GM19468 (cell line): Measurements from ENCODE around the gene SLC39A8.

Source experiments
- ATAC-seq: cut with Tn5 transposase; IDR thresholded peaks from one replicate; pipeline ENCODE4 v1.9.1; 2021; ENCODE audit warnings: mild to moderate bottlenecking, moderate library complexity, moderate number of reproducible peaks; ENCODE audit not compliant: unreplicated experiment; ENCODE audit errors: extremely low read depth

SLC39A8 gene

DNA sequence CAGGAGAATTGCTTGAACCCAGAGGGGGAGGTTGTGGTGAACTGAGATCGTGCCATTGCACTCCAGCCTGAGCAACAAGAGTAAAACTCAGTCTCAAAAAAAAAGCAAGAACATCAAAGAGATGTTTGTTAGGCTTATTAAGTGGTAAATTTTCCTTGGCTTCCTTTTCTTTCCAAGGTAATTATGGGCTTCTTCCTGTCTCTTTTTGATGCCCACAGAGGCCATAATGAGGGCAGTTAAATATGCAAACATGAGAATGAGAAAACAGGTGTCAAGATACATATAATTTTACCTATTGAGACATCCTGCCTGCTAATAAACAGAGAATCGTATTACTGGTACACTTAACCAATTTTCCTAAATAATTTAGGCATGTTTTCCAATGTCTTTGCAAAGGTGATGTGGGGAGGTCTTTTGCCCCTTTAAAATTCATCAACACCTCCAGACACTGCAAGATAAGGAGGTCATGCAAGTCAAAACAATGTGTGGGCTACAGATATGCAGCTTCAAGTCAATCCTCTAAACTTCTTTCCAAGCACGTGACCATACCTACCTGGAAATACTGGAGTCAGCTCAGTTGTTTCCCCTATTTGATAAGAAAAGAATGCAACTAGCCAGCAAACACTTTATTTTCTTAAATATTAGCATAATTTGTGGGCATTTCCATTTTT is 2.7 kb downstream of the SLC39A8 start:
- no peak for ATAC-seq

DNA sequence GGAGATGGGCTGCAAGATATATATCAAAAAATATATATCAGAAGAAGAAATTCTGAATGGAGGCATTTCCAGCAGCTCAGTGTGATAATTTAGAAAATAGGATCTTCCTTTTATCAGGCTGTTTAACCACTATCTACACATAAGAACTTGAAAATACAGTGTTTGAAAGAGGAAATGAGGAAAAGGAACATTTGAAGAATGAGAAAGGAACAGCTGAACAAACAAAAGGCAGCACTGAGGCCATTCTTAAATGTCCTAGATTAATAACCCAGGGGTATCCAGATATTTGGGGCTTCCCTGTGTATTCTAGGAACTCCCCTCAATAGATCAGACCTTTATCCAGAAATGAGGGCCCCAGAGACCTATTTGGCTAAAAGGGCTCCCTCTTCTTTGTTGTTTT is 4.1 kb downstream of the SLC39A8 start:
- ATAC-seq = no peak

DNA sequence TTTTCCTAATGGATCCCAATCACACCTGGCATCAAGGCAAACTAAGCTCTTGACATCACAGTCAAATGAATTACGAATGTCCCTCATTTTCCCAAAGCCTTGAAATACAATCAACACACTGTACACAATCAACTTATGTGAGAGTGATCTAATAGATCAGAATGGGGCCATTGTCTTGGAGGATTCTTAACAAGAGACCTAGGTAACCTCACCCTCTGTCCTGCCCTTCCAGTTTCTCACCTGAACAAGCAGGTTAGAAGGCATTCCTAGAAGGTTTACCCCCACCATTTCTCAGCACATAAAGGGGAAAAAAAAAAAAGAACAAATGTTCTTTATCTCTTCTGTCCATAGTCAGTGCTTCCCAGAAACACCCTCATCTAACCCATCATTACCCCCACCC is 6.3 kb downstream of the SLC39A8 start:
- ATAC-seq = no peak

DNA sequence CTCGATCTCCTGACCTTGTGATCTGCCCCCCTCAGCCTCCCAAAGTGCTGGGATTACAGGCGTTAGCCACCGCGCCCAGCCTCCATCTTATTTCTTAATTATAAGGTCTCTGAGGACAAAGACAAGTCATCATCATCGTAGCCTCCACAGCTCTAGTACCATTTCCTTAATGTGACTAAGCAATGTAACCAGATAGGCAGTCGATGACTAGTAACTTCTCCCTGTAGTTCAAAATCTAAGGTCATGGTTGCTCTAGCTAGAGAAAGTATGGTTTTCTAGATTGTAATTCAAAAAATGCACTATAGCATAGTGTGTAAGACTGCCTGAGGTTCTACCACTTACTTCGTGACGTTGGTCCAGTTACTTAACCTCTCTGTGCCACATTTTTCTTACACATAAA is 6.9 kb downstream of the SLC39A8 start:
- no peak for ATAC-seq

DNA sequence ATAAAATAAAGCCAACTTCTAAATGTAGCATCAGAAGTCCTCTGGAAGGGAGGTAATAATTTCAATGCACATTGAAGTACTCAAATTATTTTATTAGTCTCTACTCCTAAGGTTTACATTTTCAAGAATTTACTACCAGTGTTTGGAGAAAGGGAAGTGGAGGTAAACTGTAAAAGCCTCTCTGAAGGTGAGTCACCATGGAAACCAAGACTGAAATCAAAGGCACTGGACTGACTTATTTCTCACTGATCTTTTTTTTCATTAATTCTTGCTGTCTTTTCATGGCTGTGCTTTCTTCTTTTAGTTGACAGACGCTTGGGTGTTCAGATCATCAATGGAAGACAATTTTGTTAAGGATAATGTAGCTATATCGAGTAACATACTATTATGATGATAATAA is 9.7 kb downstream of the SLC39A8 start:
- ATAC-seq = no peak

DNA sequence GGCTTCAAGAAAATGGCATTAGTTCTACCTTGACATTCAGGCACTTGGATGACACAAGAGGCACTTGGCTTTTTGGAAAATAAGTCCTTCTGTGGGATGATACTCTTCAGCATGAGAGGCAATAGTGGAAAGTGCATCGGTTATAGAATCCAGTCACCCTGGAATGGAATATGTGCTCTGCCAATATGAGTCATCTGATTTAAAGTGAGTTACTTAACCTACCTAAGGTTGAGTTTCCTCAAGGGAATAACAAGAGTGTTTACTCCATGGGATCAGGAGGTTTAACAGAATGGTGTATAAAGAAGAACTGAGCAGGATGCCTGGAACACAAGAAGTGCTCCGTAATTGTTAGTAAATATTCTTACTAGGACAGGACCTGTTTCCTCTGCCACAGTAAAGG is 10.7 kb downstream of the SLC39A8 start:
- ATAC-seq = no peak

DNA sequence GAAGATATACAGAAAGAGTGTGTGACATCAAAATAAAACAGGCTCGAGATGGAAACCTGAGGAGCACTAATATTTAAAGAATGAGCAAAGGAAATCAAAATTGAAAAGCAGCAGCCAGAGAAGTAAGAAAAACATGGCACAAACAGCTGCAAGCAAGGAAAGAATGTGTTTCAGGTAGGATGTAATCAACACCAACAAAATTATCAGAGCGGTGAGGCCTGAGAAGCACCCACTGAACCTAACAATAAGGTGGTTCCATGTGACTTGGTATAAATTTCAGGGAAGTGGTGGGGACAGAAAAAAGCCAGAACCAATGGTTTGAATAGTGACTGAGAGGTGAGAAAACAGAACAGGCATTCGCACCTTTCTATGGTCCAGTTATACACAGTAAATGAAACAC is 11.5 kb downstream of the SLC39A8 start:
- ATAC-seq = no peak

DNA sequence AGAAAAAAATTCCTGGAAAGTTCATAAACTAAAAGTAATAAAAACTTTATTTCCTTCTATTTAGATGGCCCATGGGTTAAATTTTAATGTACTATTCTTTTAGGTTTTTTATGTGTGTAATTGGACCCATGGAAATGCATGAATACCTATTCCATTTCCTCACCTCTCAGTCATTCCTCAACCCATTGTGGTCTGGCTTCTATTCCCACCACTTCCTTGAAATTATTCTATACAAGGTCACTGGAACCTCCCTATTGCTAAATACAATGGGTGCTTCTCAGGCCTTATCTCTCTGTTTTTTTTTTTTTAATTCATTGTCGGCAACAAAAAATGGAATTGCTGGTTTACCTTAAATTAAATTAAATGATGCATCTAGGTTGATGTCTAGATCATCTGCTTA is 17.2 kb downstream of the SLC39A8 start:
- no peak for ATAC-seq

DNA sequence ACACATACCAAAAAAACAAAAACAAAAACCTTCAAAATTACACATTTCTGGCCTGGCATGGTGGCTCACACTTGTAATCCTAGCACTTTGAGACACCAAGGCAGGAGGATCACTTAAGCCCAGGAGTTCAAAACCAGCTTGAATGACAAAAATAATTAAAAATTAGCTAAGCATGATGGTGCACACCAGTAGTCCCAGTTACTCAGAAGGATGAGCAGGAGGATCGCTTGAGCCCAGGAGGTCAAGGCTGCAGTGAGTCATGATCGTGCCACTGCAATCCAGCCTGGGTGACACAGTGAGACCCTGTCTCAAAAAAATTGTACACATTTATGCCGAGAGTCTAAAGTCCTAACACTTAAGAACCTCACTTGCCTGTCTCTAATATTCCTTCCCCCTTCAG is 18.3 kb downstream of the SLC39A8 start:
- no peak for ATAC-seq

DNA sequence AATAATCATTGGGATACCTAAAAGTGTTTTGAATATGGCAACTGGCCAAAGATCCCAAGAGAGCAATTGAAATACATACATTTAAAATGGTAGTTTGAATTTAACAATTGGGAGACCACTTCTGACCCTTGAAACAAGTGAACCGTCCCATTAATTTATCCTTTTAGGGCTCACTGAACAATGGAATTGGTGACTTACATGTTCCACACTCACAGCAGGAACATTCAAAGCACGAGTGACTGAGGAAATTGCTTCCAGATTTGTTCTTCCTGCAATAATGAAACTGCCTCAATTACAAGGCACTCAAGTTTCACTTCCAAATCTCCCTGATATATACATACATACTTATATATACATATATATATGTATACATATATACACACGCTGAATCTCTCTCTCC is 20.6 kb downstream of the SLC39A8 start:
- ATAC-seq = no peak

DNA sequence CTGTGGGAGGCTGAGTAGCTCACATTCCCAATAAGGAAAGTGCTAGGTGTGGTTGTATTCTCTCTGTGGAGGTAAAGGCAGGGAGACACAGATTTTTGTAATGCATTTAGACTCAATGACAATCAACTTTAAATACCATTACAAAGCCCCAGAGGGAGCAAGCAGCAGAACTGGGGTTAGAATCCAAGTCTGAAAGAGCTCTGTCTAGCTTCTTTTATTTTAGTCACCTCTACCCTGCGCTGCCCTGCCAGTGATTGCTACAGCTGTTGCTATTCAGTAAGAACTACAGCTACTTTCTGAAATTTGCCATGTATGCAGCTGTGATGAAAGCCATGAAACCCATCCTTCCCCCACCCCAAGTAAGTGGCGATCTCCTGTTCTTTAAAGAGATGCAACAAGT is 22.5 kb downstream of the SLC39A8 start:
- ATAC-seq = no peak

DNA sequence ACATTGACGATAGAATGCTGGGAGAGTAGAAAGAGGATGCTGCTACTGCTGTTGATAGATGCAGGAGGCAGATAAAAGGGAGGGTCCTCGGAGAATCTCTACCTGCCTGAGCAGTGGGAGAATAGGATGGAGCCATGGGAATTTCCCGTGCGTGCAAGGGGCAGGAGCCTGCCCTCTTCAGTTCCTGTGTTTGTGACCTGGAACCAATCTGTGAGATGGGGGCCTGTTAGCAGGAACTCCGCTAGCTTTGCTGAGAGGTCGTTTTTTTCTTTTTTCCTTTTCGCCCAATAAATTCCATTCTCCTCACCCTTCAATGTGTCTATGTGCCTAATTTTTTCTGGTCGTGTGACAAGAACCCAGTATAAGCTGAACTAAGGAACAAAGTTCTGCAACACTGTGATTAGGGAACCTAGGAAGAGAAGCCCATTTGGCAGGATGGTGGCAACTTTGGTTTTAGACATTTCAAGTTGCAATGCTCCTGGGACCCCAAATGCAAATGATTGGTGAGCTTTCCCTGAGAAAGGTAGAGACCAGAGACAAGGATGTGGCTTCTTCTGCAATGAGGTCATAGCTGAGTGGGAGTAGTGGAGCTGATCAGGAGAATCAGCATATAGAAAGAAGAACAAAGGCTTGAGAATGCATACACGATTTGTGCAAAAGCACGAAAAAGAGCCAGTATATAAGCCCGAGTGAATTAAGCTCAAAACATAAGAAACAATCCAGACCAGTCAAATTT is 23.9 kb downstream of the SLC39A8 start:
- ATAC-seq = peak; percentile 71

DNA sequence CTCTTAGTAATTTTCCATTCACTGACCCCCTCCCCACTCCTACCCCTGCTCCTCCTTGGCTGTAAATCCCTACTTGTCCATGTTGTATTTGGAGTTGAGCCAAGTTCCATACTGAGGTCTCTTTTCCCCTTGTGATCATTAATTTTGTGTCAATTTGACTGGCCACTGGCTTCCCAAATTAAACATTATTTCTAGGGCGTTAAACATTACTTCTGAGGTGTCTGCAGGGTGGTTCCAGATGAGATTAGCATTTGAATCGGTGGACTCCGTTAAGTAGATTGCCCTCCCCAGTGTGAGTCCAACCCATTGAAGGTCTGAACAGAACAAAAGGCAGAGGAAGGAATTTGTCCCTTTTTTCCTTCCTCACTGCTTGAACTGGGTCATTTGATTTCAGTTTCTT is 25.7 kb downstream of the SLC39A8 start:
- ATAC-seq = no peak

DNA sequence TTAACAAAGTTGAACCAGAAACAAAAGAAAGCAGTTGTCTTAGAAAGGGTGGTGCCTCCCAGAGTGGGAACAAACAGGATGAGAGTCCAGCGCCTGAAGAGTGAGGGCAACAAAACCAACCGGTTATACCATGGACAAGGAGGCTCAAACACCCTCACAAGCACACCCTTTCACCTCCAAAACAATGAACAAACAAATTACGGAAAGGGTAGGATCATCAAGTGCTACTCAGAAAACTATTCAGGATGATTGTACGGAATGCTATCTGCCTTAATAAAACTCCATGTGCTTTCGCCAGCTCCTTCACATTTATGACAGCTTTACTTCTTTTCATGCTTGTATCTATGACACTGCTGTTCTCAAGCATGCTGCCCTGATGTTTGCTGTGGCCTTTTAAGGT is 26.8 kb downstream of the SLC39A8 start:
- ATAC-seq = no peak

DNA sequence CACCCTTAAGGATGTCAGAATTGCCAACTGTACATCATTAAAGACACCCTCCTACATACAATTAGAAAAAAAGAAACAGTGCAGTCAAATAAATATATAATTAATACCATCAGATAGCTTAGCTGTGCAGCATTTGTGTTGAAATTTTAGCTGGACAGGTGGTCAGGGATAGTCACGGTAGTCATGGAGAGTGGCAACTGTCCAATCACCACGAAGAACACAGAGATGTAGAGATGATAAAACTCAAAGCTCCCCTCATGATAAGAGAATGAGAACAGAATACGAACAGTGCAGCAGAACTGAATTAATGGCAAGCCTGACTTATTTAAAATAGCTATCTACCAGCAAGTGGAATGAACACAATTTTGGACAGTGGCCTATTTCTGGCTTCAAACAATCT is 27.2 kb downstream of the SLC39A8 start:
- ATAC-seq = no peak

DNA sequence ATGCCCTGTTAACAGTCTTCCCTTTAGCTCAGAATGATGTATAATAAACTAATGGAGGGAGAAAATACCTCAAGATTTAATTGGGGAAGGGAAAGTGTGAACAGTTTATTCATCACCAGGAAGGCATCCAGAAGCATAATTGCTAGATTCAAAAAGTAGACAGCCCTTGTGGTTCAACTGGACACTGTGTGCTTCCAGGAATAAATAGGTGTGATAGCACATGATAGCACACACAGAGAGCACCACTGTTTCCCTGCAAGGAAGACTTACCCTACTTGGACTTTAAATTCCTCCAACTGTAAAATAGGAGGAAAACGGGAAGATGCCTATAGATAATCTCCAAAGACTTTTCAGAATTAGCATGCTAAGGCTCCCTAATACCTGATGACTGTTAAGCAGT is 27.8 kb downstream of the SLC39A8 start:
- no peak for ATAC-seq

DNA sequence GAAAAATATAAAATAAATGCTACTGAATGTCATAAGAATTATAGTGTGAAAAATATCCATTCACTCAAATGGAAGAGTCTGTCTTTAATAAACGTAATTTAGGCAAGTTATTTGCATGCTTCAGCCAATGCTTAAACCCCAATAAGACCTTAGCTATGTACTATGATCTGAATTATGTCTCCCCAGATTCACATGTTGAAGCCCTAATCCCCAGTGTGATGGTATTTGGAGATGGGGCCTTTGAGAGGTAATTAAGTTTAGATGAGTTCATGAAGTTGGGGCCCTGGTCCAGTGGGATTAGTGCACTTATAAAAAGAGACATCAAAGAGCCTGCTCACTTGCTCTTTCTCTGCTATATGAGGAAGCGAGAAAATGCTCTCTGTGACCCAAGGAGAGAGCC is 28.7 kb downstream of the SLC39A8 start:
- ATAC-seq = no peak

DNA sequence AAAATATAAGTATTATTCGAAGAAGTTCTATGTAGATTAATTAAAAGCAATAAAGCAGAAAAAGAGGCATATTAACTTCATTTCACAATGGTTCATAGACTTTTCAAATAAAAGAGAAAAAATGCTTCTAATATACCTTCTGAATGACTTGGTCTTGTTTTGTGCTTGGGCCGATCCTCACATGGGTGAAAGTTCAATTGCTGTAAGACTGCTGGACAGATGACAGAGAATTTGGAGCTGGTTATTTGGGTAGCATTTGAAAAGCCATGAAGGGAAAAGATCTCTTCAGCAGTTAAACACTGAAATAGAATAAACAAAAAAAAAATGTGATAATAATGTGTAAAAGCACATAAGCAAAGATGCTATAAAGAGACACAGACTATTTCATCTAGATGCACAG is 29.8 kb downstream of the SLC39A8 start:
- no peak for ATAC-seq

DNA sequence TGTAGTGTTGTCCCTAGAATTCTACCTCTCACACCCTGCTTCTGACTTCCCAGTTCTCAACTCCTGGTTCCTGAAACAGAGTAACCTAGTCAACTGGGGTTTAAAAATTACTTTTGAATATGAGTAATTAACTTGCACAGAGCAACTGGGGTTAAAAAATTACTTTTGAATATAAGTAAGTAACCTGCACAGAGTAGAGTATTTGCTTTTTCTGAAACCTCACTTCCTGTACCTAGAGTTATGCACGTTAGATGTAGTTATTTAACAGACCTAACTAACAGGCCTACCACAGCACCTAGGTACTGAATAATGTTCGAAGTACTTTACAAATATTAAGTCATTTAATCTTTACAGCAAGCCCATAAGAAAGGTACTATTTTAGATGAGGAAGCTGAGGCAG is 32.9 kb downstream of the SLC39A8 start:
- ATAC-seq = no peak

DNA sequence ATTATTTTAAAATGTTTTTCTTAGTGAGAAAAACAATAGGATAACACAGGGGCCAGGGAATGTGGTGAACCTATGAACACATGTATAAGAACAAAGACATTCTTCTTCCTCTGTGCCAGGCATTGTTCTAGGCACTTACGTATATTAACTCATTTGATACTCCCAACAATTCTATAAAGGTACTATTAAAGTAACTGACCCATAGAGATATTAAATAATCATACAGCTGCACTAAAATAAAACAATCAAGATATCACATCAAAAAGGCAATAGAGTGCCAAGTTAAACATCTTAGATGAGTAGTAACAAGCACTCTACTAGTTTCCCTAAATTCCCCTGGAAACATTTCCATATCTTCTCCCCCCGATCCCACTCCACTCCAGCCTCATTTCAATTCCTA is 33.4 kb downstream of the SLC39A8 start:
- no peak for ATAC-seq

DNA sequence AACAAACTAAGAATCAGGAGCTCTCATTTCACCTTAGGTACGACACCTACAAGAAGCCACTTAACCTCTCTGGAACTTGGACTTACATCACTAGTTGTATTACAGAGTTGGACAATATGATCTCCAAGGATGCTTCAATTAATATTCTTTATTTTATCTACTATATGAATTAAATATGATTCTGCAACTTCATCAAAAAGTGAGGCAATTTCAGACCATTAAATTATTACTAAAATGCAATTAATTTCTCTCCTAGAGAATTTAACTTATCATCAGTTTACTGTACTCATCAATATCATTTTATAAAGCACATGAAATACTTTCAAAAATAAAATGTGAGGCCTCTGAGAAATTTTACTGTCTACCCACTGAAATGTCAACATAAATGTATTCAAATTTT is 33.9 kb downstream of the SLC39A8 start:
- no peak for ATAC-seq
